Lung (tissue), 12 donors: ENCODE measurements around the gene POMP. TPM values are rescaled to one million over a fixed set of nuclear protein-coding genes. Genes with fewer than 3 reads are reported as not detected.

Experiments
- ATAC-seq: fragments of 200-7000 bp; cut with Tn5 transposase; one replicate; pipeline ENCODE4 v1.9.1; 2020; ENCODE audit warnings: moderate number of reproducible peaks; ENCODE audit not compliant: insufficient read depth, low FRiP score
- DNase-seq, 3 donors: peaks; one replicate each; pipeline ENCODE4 v3.0.0-alpha.2; 2013 to 2017
- H3K27ac ChIP-seq, 2 donors: one replicate each; pipeline ENCODE4 v1.5.1; 2013; ENCODE audit warnings: mild to moderate bottlenecking in 2 of 2, moderate library complexity in 2 of 2, control low read depth in 1 of 2, inconsistent platforms in 1 of 2, low read depth in 1 of 2, low read length in 1 of 2
- H3K27me3 ChIP-seq, 3 donors: one replicate each; pipeline ENCODE4 v1.5.1; 2013; ENCODE audit warnings: low read length in 2 of 3; ENCODE audit not compliant: control insufficient read depth in 3 of 3, insufficient read depth in 3 of 3
- H3K36me3 ChIP-seq, 4 donors: one replicate each; pipeline ENCODE4 v1.5.1; 2013; ENCODE audit warnings: low read length in 4 of 4, mild to moderate bottlenecking in 1 of 4, moderate library complexity in 1 of 4; ENCODE audit not compliant: control insufficient read depth in 4 of 4, insufficient read depth in 4 of 4
- H3K4me1 ChIP-seq, 5 donors: one replicate each; pipeline ENCODE4 v1.5.1; 2013; ENCODE audit warnings: low read length in 5 of 5, mild to moderate bottlenecking in 2 of 5, moderate library complexity in 1 of 5; ENCODE audit not compliant: control insufficient read depth in 5 of 5, insufficient read depth in 5 of 5
- H3K4me3 ChIP-seq: one replicate; pipeline ENCODE4 v1.5.1; 2013; ENCODE audit warnings: mild to moderate bottlenecking, control low read depth, moderate library complexity
- H3K9ac ChIP-seq, 2 donors: one replicate each; pipeline ENCODE4 v1.5.1; 2013; ENCODE audit warnings: low read length in 2 of 2, control low read depth in 1 of 2; ENCODE audit not compliant: insufficient read depth in 1 of 2
- H3K9me3 ChIP-seq, 4 donors: one replicate each; pipeline ENCODE4 v1.5.1; 2013; ENCODE audit warnings: low read length in 3 of 4, mild to moderate bottlenecking in 1 of 4, moderate library complexity in 1 of 4; ENCODE audit not compliant: control insufficient read depth in 4 of 4, insufficient read depth in 3 of 4
- CTCF ChIP-seq: IDR thresholded peaks from 2 replicates; pipeline ENCODE4 v1.5.1; 2012; ENCODE audit warnings: mild to moderate bottlenecking; ENCODE audit errors: control extremely low read depth, extremely low read depth
- WGBS, 2 donors: extraction: QIAGEN DNeasy Blood & Tissue Kit; methylation state at CpG; one replicate each; pipeline ENCODE4 v1.1.7; 2013; 5-methylcytosine and 5-hydroxymethylcytosine counted together
- polyA plus RNA-seq, 2 donors: library from polyadenylated mRNA; stranded (reverse); fragments of 200-250 nt; gene quantifications; one replicate each; pipeline ENCODE4 v1.2.1, GENCODE V29; 2013
- total RNA-seq, 2 donors: library from RNA; depleted of rRNA in 1 of 2; stranded (reverse); fragments of >200 nt in 1 of 2; gene quantifications; one replicate each; pipeline ENCODE4 v1.2.1, GENCODE V29; 2014 to 2021
- donor health status: control.
- donor health status: control.
- donor health status: Bipolar disorder and iron deficiency.
- donor health status: healthy.
- donor health status: DM: yes; HTN: yes; CAD: no.

POMP gene
- total and polyA plus RNA-seq, 4 donors = 33.6 to 89.9 (median 72.8) TPM

GRCh38 chr13:28650284-28650683 lies 8.6 kb upstream of the POMP start:
- Histone ChIP-seq H3K27ac (no peak overlapping the region), H3K9ac (no peak overlapping the region), H3K4me3 (no peak overlapping the region), H3K9me3 (no peaks in the 10 kb centered on the region), H3K27me3 (no peaks in the 10 kb centered on the region), H3K4me1 (peaks cover 0 to 39% (median 9%) of the 10 kb centered on the region in 5 donors), H3K36me3 (peaks cover 0 to 3% (median 0%) of the 10 kb centered on the region in 4 donors)
- 88 to 94% methylated on average over 2 of the region's 2 CpGs for WGBS, 2 donors
- DNase-seq (no peak), ATAC-seq (no peak)
- no peak for TF ChIP-seq CTCF

- no peak overlapping the region for H3K4me3 ChIP-seq
- H3K36me3 ChIP-seq = peaks cover 0 to 3% (median 0%) of the 10 kb centered on the region in 4 donors
- no peak for ATAC-seq
- no peak for DNase-seq
- peaks cover 0 to 52% (median 9%) of the 10 kb centered on the region in 5 donors for H3K4me1 ChIP-seq
- H3K27me3 ChIP-seq = no peaks in the 10 kb centered on the region
- H3K9me3 ChIP-seq = no peaks in the 10 kb centered on the region
- H3K27ac ChIP-seq = no peak overlapping the region
- 61 to 62% methylated on average over 7 of the region's 7 CpGs for WGBS, 2 donors
- no peak overlapping the region for H3K9ac ChIP-seq
- TF ChIP-seq CTCF = no peak
Measured at GRCh38 chr13:28651810-28652401, 7.0 kb upstream of the POMP start.

- Histone ChIP-seq H3K9ac (no peak overlapping the region), H3K36me3 (peaks cover 0 to 3% (median 0%) of the 10 kb centered on the region in 4 donors), H3K27ac (no peak overlapping the region), H3K4me1 (peaks cover 4 to 61% (median 16%) of the 10 kb centered on the region in 5 donors), H3K4me3 (no peak overlapping the region), H3K9me3 (no peaks in the 10 kb centered on the region), H3K27me3 (no peaks in the 10 kb centered on the region)
- ATAC-seq (no peak), DNase-seq (peak in 2 of 3 donors; percentile 40 to 59)
- no peak for TF ChIP-seq CTCF
- WGBS, 2 donors = 60 to 83% methylated on average over 1 of the region's 1 CpG
Measured at GRCh38 chr13:28653111-28653510, 5.8 kb upstream of the POMP start.

- Histone ChIP-seq H3K4me3 (no peak overlapping the region), H3K36me3 (peaks cover 0 to 3% (median 0%) of the 10 kb centered on the region in 4 donors), H3K4me1 (peaks cover 4 to 61% (median 16%) of the 10 kb centered on the region in 5 donors), H3K9ac (no peak overlapping the region), H3K27me3 (no peaks in the 10 kb centered on the region), H3K9me3 (no peaks in the 10 kb centered on the region), H3K27ac (no peak overlapping the region)
- no peak for TF ChIP-seq CTCF
- WGBS, 2 donors = 85 to 92% methylated on average over 1 of the region's 1 CpG
- DNase-seq = peak; percentile 23 to 94 (median 90)
- ATAC-seq = no peak
Measured at GRCh38 chr13:28654276-28654675, 4.7 kb upstream of the POMP start.
